ENCODE measurements around the gene ALKBH2.
A peak's percentile ranks its signal among the peaks of the same experiment; 100 is the strongest.

The ALKBH2 gene

DNA sequence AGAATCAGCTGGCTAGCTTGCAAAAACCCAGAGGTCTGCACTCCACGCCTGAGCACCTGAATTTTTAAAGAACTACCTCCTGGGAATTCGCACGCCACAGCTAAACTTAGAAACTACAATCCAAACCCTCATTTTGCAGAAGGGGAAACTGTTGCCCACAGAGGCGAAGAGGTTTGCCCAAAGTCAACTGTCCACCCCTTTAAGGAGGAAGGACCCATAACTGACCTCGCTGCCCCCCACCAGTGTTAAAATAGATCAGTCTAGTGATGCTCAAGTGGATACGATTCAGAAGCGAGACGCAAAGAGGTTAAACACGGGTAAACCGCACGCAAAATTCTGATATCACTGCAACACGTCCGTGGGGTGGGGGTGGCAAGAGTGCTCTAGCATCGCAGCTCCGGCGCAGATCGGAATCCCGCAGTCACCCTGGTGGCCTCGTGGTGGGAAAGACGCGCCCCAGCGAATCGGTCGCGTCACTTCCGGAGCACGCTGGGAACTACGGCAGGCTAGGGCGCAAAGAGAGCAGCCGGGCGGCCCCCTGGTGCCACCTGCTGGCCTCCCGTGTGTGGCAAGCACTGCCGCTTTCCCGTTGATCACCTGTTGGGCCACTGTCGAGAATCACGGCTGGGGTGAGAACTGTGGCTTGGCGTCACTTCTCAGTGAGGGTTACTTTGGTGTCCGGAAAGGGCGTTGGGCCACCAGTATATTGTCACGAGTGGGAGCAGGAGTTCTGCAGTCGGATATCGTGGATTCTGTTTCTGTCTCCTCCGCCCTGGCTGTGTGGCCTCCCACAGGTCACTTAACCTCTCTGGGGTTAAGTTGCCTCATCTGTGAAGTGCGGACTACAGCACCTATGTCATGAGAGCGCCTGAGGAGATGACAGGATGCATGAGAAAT, at the start of gene ALKBH2:
Gene ALKBH2, minus strand, starts transcription at position 451 of the 897 bp plus-strand sequence. CDS start 686 bp downstream, outside the sequence.
- peak; percentile 80 for DNase-seq (ENCODE audit: low spot score)
- no peak for FAIRE-seq

DNA sequence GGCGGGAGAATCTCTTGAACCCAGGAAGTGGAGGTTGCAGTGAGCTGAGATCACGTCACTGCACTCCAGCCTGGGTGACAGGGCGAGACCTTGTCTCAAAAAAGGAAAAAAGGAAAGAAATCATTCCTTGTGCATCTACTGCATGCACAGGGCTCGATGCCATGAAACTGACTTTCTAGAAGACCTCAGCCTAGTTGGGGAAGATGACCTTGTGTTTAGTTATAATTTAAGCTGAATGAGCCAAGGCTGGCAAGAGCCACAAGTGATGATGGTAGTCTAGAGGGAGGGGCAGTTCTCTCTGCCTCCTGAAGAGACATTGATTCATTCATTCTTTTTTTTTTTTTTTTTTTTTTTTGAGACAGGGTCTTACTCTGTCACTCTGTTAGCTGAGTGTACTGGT, 47.3 kb upstream of the ALKBH2 start:
- no peak for FAIRE-seq

GRCh38 chr12:109139791-109140190, 46.5 kb upstream of the ALKBH2 start:
- FAIRE-seq (no peak), DNase-seq (ENCODE audit: low spot score) (no peak)

More for the DNA sequence above, 47.3 kb upstream of the ALKBH2 start:
- DNase-seq (ENCODE audit: low spot score): no peak

DNA sequence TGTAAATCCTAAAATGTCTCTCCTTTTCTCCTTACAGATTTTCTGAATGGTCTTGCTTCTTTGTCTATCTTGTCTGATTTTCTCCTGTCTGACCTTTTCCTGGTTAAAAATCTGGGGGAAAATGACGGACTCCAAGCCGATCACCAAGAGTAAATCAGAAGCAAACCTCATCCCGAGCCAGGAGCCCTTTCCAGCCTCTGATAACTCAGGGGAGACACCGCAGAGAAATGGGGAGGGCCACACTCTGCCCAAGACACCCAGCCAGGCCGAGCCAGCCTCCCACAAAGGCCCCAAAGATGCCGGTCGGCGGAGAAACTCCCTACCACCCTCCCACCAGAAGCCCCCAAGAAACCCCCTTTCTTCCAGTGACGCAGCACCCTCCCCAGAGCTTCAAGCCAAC, 46.1 kb upstream of the ALKBH2 start:
- no peak for DNase-seq (ENCODE audit: low spot score)
- no peak for FAIRE-seq

GRCh38 chr12:109137055-109137454, 43.8 kb upstream of the ALKBH2 start:
- no peak for FAIRE-seq

DNA sequence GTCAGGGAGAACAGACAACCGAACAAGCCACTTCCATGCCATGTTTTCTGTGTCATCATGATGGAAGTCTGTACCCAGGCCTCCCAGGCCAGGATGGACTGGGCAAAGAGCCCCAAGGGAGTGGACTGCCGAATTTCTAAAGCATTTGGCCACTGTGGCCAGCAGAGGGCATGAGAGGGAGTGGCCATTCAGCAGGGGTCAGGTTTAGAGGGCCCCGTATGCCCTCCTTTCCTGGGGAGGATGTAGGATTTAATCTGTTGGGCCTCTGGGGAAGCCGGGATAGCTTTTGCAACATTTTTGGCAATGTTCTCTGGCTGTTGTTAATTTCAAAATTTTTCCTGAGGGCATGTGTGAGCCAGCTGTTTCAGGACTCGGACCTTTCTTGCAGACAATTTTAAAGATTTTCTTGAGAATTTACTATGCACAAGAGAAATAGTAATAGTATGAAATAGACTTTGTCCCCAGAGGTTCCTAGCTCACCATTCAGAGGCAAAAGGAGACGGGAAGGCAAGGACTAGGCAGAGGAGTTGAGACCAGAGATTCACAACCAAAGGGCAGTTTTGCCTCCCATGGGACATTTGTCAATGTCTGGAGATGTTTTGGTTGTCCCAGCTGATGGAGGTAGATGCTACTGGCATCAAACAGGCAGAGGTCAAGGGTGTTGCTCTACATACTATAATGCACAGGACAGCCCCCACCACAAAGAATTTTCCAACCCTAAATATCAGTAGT, 41.1 kb upstream of the ALKBH2 start:
- no peak for FAIRE-seq
- no peak for DNase-seq (ENCODE audit: low spot score)

More at GRCh38 chr12:109137055-109137454, 43.8 kb upstream of the ALKBH2 start:
- no peak for DNase-seq (ENCODE audit: low spot score)

GRCh38 chr12:109131154-109132050, 38.1 kb upstream of the ALKBH2 start:
- DNase-seq (ENCODE audit: low spot score) (no peak), FAIRE-seq (no peak)

- DNase-seq (ENCODE audit: low spot score) (no peak), FAIRE-seq (no peak)
Measured at GRCh38 chr12:109130297-109131153, 37.3 kb upstream of the ALKBH2 start.

DNA sequence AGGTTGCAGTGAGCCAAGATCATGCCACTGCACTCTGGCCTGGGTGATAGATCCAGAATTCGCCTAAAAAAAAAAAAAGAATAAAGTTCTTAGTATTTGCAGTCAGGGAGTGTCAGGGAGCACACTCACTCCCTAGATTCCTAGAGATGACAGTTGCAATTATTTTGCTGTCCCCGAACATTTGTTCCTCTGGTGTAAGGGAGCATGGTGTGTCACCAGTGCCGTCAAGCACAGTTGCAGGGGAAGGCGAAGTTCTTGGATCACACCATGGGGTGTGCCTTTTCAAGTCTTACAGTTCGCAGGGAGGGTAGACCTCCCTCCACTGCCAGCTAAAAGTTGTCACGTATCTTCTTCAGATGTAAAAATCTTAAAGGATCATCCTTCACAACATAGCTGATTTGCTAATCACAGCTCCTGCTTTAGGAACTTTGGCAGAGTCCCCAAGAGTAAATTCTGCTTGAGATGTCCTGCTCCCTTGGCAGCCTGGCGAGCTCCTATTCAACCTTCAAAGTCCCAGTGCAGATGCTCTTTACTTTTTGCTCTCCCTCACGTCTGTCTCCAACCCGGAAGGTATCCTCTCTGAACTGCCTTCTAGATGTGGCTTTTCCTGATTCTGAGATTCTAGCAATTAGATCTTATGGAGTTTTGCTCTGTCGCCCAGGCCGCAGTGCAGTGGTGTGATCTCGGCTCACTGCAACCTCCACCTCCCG, 34.4 kb upstream of the ALKBH2 start:
- FAIRE-seq (no peak), DNase-seq (ENCODE audit: low spot score) (no peak)

DNA sequence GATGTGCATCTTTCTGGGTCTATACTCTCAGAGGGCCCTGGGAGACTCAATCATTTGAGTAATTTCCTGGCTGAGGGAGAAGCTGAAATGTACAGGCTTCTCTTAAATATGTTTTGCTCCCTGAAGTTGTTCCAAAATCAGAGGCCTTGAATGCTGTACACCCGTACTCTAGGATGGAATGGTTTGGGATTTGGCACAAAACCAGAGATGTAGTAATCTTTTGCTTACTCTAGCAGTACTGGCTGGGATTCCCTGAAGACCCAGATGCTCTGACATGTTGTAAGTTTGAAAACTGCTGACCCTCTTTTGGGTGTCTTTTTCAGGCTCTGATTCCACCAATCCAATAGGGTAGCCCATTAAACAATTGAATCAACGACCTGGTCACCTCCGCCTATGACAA, 33.5 kb upstream of the ALKBH2 start:
- no peak for FAIRE-seq

DNA sequence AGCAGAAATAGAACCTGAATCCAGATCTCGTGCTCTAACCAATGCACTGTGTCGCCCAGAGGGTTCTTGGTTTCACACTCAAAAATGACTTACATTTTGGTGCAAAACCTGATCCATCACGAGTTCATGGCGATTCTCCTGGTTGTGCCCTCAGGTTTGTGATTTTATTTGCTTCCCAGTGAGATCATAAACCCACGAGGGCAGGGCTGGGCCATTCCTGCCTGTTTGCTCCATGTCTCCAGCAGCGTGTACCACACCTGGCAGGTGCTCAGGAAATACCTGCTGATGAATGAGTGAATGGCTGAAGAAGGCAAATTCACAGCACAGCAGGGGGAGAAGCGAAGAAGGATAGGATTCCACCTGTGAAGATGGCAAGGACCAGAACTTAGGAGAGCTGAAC, 32.5 kb upstream of the ALKBH2 start:
- no peak for DNase-seq (ENCODE audit: low spot score)
- no peak for FAIRE-seq

More for the DNA sequence above, 33.5 kb upstream of the ALKBH2 start:
- no peak for DNase-seq (ENCODE audit: low spot score)

DNA sequence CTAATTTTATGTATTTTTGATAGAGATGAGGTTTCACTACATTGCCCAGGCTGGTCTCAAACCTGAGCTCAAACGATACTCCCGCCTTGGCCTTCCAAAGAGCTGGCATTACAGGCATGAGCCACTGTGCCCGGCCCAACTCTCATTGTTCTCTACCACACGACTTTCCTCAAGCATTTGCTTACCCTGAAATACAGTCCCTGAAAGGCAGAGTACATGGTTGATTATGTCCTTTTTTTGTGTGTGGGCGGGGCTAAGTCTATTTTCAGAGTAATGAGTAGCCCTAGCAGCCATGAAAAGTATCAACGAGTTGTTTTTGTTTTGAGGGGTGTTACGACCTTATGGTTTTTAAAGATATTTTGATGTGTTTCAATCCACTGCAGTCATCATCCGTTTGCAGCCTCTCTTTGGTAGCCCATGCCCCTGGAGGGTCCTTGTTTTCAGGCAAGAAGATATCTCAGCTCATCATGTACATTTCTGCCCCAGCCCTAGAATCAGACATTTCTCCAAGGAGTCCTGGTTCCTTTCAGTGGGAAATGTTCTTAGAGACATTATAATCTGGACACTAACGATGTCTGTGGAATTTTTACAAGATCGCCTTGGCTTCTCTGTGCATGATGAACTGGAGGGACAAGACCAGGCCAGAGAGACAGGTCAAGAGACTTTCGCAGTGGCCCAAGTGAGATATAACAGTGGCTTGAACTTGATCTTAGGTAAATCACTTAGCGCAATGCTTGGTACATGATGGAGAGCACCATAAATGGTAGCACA, 31.8 kb upstream of the ALKBH2 start:
- DNase-seq (ENCODE audit: low spot score) (no peak), FAIRE-seq (no peak)

GRCh38 chr12:109121346-109121880, 28.1 kb upstream of the ALKBH2 start:
- no peak for DNase-seq (ENCODE audit: low spot score)
- no peak for FAIRE-seq

DNA sequence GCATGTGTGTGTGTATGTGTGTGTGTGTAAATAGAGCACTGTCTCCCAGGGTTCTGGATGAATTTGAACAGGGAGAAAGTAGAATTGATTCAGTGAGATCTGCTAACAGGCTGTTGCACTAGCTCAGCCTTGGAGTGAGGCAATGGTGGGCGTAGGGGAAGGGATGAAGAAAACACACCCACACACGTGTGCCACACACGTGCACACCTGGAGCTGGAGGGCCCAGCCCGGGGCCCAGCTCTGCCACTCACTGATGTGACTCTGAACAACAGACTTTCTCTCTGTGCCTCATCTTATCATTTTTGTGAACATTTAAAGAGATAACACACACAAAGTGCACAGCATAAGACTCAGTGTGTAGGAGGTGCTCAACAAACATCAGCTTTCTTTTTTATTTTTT, 27.3 kb upstream of the ALKBH2 start:
- FAIRE-seq: no peak
- DNase-seq (ENCODE audit: low spot score): no peak

DNA sequence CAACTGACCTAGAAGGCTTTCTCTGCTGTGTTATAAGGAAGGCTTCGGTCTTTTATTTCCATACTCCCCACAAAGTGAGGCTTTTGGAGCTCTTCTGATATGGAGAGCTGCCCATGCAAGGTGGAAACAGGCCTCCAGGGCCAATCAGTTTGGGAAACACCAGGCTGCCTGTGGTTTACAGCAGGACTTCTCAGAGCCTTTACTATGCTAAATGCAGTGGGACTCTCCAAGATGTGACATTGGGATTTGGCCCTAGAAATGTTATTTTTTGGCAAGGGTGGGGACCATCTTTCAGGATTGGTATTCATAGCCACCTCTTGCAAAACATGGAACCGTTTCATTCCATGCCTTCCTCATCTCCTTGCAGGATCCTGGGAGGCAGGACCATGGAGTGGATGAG, 26.8 kb upstream of the ALKBH2 start:
- FAIRE-seq (no peak), DNase-seq (ENCODE audit: low spot score) (no peak)

DNA sequence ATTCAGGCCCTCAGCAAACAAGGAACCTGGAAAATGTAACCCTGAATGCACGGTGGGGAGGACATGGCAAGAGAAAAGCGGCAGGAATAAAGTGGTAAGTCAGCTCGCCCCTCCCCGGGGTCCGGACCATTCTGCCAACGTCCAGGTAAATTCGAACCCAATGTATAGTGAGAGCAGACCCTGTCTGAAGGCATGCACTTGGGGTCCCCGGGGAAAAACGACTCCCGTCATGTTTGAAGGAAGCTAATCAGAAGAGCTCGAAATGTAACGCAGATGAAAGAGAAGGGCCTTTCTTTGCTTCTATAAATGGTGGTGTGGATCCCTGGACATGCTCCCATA, 23.3 kb upstream of the ALKBH2 start:
- no peak for FAIRE-seq
- no peak for DNase-seq (ENCODE audit: low spot score)

DNA sequence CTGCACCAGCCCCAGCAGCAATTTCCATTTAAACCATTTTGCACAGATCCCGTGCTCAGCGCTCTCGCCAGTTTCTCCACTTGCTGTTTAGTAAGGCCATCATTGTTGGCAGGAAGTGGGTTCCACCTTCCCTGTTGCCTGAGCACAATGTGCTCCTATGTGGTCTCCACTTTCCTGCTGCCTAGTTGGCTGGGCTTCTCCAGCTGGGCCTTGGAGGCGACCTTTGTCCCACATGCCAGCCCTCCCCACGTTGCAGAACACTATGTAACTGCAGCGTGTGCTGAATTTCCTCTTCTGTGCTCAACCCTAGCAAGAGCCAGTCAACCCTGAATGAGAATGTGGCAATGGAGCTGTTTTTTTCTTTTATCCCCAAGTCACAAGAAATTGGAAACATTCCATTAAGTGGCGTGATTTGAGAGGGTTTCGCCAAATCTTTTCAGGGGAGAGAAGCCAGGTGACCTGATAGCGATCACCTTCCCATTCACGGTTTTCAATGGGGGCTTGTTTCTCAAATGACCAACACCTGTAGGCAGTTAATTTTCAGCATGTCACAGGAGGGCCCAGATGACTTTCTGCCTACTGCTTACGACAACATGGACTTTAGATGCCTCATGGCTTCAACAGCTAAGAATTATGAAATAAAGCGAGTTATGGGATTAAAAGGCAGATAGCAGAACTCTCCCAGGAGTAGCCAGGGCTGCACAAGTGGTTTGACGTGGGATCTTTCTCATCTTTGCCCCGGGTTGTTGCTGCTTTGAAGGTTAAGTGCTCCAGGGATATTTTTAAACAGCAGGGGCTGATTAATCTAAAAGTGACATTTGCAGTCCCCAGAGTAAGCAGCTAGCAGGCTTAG, 22.7 kb upstream of the ALKBH2 start, which contains the start of gene ACACB:
Gene ACACB, plus strand, starts transcription at position 830 of the 853 bp plus-strand sequence. CDS start 22,819 bp downstream, outside the sequence.
- FAIRE-seq: no peak
- no peak for DNase-seq (ENCODE audit: low spot score)

DNA sequence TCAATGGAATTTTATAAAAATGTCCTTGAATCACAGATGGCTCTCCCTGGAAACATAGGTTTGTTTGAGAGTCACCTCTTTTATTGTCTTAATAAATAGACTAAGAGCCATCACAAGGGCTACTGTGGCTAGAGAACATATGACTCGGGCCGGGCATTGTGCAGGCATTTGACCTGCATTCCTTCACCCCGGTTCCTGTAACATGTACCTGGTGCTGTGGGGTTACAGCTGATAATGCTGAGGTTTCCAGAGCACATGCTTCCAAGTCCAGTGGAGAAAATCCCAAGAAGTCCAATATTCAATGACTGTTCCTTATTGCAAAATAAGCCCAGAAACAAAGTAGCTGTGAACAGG, 22.1 kb upstream of the ALKBH2 start:
- DNase-seq (ENCODE audit: low spot score) (no peak), FAIRE-seq (no peak)

All from RCC 7860 (cell line).